Uterus (tissue), 4 donors: ENCODE results near the gene LNPEP. TPM values are rescaled to one million over a fixed set of nuclear protein-coding genes. Genes with fewer than 3 reads are reported as not detected.

Source experiments
- DNase-seq, 2 donors: peaks; one replicate each; pipeline ENCODE4 v3.0.0-alpha.2; 2019 to 2020
- H3K27ac ChIP-seq, 2 donors: fragments of 200-600 bp; sonication (generic); 1 replicate in 1 of 2; 2 replicates in 1 of 2; pipeline ENCODE4 v1.5.1; 2016 to 2018
- H3K27me3 ChIP-seq, 2 donors: fragments of 200-600 bp; sonication (generic); one replicate each; pipeline ENCODE4 v1.5.1; 2018 to 2019; ENCODE audit warnings: control low read depth in 1 of 2
- H3K36me3 ChIP-seq, 2 donors: fragments of 200-600 bp; sonication (generic); one replicate each; pipeline ENCODE4 v1.5.1; 2019; ENCODE audit warnings: control low read depth in 1 of 2
- H3K4me1 ChIP-seq, 2 donors: fragments of 200-600 bp; sonication (generic); one replicate each; pipeline ENCODE4 v1.5.1; 2018 to 2019; ENCODE audit warnings: control low read depth in 1 of 2
- H3K4me3 ChIP-seq, 2 donors: fragments of 200-600 bp; sonication (generic); 1 replicate in 1 of 2; 2 replicates in 1 of 2; pipeline ENCODE4 v1.5.1; 2018 to 2019; ENCODE audit warnings: mild to moderate bottlenecking in 1 of 2
- H3K9me3 ChIP-seq, 2 donors: fragments of 200-600 bp; sonication (generic); one replicate each; pipeline ENCODE4 v1.5.1; 2019; ENCODE audit warnings: control low read depth in 1 of 2
- POLR2A ChIP-seq, 2 donors: fragments of 450-650 bp; IDR thresholded peaks; one replicate each; pipeline ENCODE4 v1.6.1; 2016; ENCODE audit warnings: antibody characterized with exemption in 2 of 2, mild to moderate bottlenecking in 1 of 2, moderate library complexity in 1 of 2
- intact Hi-C: fragments of 100-400 bp; cut with DNase I; formaldehyde crosslinking; loops from one replicate; pipeline ENCODE4 v1.15.1; 2023; ENCODE audit warnings: low total_unique reads
- total RNA-seq, 4 donors: library from RNA; depleted of rRNA in 3 of 4; stranded (reverse); fragments of >200 nt in 3 of 4; gene quantifications; one replicate each; pipeline versions ENCODE4 v1.1.0 to v1.2.4, GENCODE V29; 2014 to 2023
- TF ChIP-seq, protein P1 (sequence below), 4 experiments: fragments of 200-600 bp in 2 of 4; fragments of 450-650 bp in 2 of 4; sonication (generic) in 2 of 4; IDR thresholded peaks; one replicate each; pipeline ENCODE4 v1.5.1; 2016 to 2019; ENCODE audit warnings: antibody characterized with exemption in 4 of 4, mild to moderate bottlenecking in 2 of 4, moderate library complexity in 1 of 4
- donor health status: DM: yes; HTN: yes; CAD: no.

Gene LNPEP
- total RNA-seq, 4 donors from 2014 or later: 32.5 to 93.9 (median 51.1) TPM

DNA sequence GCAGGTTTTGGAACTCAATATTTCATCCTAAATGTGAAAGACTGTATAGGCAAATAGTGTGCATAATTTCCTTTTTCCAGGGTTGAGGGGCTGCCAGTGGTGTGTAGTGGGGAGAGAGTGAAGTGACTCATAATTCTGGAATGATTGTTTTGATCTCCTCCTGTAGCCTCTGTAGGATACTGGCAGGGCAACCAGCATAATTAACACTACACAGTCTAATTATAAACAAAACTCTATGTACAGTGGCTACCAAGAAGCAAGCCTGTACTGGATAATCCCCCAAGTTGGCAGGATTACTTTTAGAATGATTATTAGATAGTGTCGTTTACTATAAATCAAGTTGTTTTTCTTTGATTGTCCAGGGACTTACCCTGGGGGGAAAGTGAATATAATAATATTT is 32.2 kb downstream of the LNPEP start:
- H3K4me3 ChIP-seq: no peak overlapping the region
- DNase-seq: no peak
- TF ChIP-seq, protein P1, sequence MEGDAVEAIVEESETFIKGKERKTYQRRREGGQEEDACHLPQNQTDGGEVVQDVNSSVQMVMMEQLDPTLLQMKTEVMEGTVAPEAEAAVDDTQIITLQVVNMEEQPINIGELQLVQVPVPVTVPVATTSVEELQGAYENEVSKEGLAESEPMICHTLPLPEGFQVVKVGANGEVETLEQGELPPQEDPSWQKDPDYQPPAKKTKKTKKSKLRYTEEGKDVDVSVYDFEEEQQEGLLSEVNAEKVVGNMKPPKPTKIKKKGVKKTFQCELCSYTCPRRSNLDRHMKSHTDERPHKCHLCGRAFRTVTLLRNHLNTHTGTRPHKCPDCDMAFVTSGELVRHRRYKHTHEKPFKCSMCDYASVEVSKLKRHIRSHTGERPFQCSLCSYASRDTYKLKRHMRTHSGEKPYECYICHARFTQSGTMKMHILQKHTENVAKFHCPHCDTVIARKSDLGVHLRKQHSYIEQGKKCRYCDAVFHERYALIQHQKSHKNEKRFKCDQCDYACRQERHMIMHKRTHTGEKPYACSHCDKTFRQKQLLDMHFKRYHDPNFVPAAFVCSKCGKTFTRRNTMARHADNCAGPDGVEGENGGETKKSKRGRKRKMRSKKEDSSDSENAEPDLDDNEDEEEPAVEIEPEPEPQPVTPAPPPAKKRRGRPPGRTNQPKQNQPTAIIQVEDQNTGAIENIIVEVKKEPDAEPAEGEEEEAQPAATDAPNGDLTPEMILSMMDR (IDR thresholded peaks at IDR 0.05): no peak
- TF ChIP-seq POLR2A (IDR thresholded peaks at IDR 0.05): no peak
- intact Hi-C loops: no loop called here
- H3K27ac ChIP-seq: peak overlapping the region; percentile 2 to 48
- peaks cover 0 to 5% of the 10 kb centered on the region in 2 donors for H3K4me1 ChIP-seq
- no peaks in the 10 kb centered on the region for H3K27me3 ChIP-seq
- H3K36me3 ChIP-seq: no peaks in the 10 kb centered on the region
- H3K9me3 ChIP-seq: no peaks in the 10 kb centered on the region

DNA sequence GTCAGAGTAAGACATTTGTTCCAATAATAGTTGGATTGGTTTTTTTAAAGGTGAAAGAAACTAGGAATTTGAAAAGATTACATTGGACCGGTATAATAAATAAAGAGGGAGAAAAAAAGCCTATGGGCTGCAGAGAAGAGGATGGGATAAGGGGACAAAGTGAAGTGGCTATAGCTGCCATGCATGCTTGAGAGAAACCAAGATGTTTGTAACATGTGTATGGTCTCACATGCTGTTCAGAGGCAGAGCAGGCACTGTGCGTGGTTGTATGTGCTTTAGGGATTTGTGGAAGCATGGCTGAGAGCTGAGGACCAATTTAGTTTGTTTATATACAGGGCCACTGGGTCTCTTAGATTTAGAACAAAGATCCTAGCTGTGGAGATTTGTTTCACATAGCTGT is 32.7 kb downstream of the LNPEP start:
- no peaks in the 10 kb centered on the region for H3K27me3 ChIP-seq
- H3K9me3 ChIP-seq: no peaks in the 10 kb centered on the region
- TF ChIP-seq POLR2A (IDR thresholded peaks at IDR 0.05): no peak
- TF ChIP-seq, protein P1 (IDR thresholded peaks at IDR 0.05): no peak
- H3K27ac ChIP-seq: peak overlapping the region; percentile 2 to 48
- peaks cover 0 to 5% of the 10 kb centered on the region in 2 donors for H3K4me1 ChIP-seq
- no peak for DNase-seq
- no peak overlapping the region for H3K4me3 ChIP-seq
- no peaks in the 10 kb centered on the region for H3K36me3 ChIP-seq
- intact Hi-C loops: no loop called here

DNA sequence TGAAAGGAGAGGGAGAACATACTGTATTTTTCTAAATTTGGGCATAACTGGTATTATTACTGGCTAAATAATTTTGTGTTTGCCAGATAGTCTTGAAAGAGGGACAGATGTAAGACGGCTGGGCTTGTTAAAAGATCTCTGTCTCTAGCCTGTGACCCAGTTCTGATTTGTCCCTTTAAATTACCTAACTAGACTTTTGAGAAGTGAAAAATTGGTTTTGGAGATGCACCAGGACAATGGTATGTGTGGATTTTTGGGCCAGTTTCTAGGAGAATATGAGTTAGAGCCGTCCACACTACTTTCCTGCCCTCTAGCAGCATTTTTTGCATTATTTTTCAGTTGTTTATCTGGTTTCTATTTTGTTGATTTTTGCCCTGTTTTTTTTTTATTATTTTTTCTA is 33.5 kb downstream of the LNPEP start:
- H3K9me3 ChIP-seq: no peaks in the 10 kb centered on the region
- no peaks in the 10 kb centered on the region for H3K36me3 ChIP-seq
- TF ChIP-seq, protein P1 (IDR thresholded peaks at IDR 0.05): no peak
- no peak for TF ChIP-seq POLR2A (IDR thresholded peaks at IDR 0.05)
- no peak overlapping the region for H3K4me3 ChIP-seq
- peak overlapping the region in 1 of 2 donors; percentile 48 for H3K27ac ChIP-seq
- DNase-seq: no peak
- H3K4me1 ChIP-seq: peaks cover 0 to 5% of the 10 kb centered on the region in 2 donors
- intact Hi-C loops: no loop called here
- H3K27me3 ChIP-seq: no peaks in the 10 kb centered on the region

DNA sequence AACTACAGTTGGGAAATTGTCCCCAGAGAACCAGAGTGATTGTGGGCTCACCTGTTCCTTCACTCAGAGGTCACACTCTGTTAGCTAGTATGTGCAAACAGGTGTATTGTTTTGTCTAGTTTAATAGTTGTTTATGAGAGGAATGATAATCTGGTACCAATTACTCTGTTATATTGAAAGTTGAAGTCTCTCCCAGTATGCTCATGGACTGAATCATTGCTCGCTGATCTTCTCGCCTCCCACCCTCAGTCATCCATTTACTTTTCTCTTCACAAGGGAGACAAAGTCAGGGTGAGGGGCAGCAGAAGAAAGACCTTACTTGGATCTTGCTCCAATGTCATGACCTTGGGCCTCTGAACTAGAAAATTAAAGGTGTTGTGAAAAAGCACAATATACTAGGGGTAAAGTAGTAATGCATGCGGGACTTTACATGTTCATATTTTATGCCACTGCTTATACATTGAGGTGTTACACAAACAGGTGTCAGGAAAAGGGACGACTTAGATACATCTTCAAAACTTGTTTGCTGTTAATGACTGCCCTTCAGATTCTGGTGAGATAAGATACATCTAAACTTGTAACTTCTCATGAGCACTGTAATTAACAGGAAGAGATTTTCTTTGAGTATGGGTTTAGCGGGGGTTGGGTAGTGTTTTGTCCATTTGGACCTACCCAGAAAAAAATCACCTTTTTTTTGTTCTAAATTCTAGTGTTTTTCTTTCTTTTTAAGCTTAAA is 36.9 kb downstream of the LNPEP start:
- Histone ChIP-seq H3K27ac (no peak overlapping the region), H3K36me3 (no peaks in the 10 kb centered on the region), H3K4me3 (no peak overlapping the region), H3K9me3 (no peaks in the 10 kb centered on the region), H3K27me3 (no peaks in the 10 kb centered on the region), H3K4me1 (peaks cover 5 to 11% of the 10 kb centered on the region in 2 donors)
- intact Hi-C loops: no loop called here
- DNase-seq: no peak
- TF ChIP-seq, protein P1 (IDR thresholded peaks at IDR 0.05): no peak
- TF ChIP-seq POLR2A (IDR thresholded peaks at IDR 0.05): no peak

DNA sequence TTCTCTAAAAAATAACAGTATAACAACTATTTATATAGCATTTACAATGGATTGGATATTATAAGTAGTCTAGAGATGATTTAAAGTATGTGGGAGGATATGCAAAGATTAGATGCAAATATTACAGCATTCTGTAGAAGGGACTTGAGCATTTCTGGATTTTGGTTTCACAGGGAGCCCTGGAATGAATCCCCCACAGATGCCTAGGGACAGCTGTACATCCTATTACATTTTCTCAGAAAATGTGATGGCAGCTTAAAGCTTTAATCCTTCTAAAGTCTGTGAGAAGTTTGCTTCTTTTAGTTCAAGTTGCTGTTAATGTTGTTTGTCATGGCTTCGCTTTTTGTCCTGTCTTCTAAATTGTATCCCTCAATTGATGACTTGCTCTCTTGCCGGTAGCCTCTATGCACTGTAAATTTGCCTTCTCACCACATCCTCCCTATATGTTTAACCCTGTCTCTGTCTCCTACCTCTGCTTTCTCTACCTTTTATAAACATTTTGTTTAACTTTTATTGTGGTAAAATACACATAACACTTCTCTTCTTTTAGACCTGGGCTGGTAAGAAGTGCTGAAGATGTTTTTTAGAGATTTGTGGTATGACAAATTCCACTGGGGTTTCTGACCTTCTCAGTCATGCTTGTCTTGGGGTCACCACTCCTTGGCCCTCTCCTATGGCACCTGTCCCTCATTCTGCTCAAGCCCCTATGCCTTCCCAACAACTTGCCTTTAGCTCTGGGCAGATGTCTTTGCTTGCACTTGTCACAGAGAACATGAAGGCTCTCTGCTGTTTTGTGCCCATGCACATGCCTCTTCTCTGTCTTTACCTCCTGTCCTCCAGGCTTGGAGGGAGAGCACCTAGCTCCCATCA is 37.9 kb downstream of the LNPEP start:
- Histone ChIP-seq H3K9me3 (no peaks in the 10 kb centered on the region), H3K27me3 (no peaks in the 10 kb centered on the region), H3K27ac (no peak overlapping the region), H3K4me1 (peaks cover 5 to 11% of the 10 kb centered on the region in 2 donors), H3K36me3 (no peaks in the 10 kb centered on the region), H3K4me3 (no peak overlapping the region)
- DNase-seq: no peak
- no peak for TF ChIP-seq POLR2A (IDR thresholded peaks at IDR 0.05)
- TF ChIP-seq, protein P1 (IDR thresholded peaks at IDR 0.05): no peak
- intact Hi-C loops: no loop called here
